Psoas muscle (tissue), 8 donors: ENCODE data around the gene XAGE3. TPM values are rescaled to one million over a fixed set of nuclear protein-coding genes. Genes with fewer than 3 reads are reported as not detected.

Experiments
- ATAC-seq, 4 donors: fragments of 200-7000 bp; cut with Tn5 transposase; one replicate each; pipeline ENCODE4 v1.9.1; 2020; ENCODE audit warnings: moderate library complexity in 3 of 4, mild to moderate bottlenecking in 2 of 4
- DNase-seq, 2 donors: peaks; one replicate each; pipeline ENCODE4 v3.0.0-alpha.2; 2020
- H3K27ac ChIP-seq: fragments of 200-600 bp; one replicate; pipeline ENCODE4 v1.8.0; 2022
- H3K27me3 ChIP-seq, 3 donors: fragments of 200-600 bp in 1 of 3; one replicate each; pipeline versions ENCODE4 v1.6.1 to v1.8.0; 2013 to 2022; ENCODE audit warnings: low read length in 2 of 3, mild to moderate bottlenecking in 2 of 3, moderate library complexity in 1 of 3; ENCODE audit not compliant: insufficient read depth in 3 of 3
- H3K36me3 ChIP-seq, 2 donors: fragments of 200-600 bp in 1 of 2; one replicate each; pipeline versions ENCODE4 v1.6.1 to v1.8.0; 2013 to 2022; ENCODE audit warnings: low read depth in 1 of 2, mild to moderate bottlenecking in 1 of 2, moderate library complexity in 1 of 2; ENCODE audit not compliant: insufficient read depth in 1 of 2
- H3K4me1 ChIP-seq: fragments of 200-600 bp; one replicate; pipeline ENCODE4 v1.8.0; 2022
- H3K4me3 ChIP-seq: fragments of 200-600 bp; one replicate; pipeline ENCODE4 v1.8.0; 2022; ENCODE audit warnings: mild to moderate bottlenecking
- H3K9me3 ChIP-seq: fragments of 200-600 bp; one replicate; pipeline ENCODE4 v1.8.0; 2022
- CTCF ChIP-seq: fragments of 200-600 bp; IDR thresholded peaks from one replicate; pipeline ENCODE4 v1.8.0; 2022; ENCODE audit warnings: antibody characterized with exemption
- WGBS, 3 donors: extraction: QIAGEN DNeasy Blood & Tissue Kit; methylation state at CpG; one replicate each; pipeline versions ENCODE4 v1.1.6 to v1.1.7; 2013; 5-methylcytosine and 5-hydroxymethylcytosine counted together
- intact Hi-C, 2 donors: fragments of 100-400 bp; cut with DNase I; formaldehyde crosslinking; loops; one replicate each; pipeline versions ENCODE4 v1.11.0 to v1.14.2; 2022
- polyA plus RNA-seq, 3 donors: library from polyadenylated mRNA; stranded (reverse); fragments of 200-250 nt; gene quantifications; one replicate each; pipeline ENCODE4 v1.2.3, GENCODE V29; 2013
- total RNA-seq, 4 donors: library from RNA; stranded (reverse); fragmentation: NEBNext Ultra II Directional in 2 of 4; extraction: Animal tissue kit (Norgen Biotek cat#: 25700) in 2 of 4; gene quantifications; one replicate each; pipeline versions ENCODE4 v1.2.1 to v1.2.4, GENCODE V29; 2021 to 2023
- donor health status: healthy with polysubstance abuse.
- donor health status: DM: no; HTN: no; CAD: no; lungs with moderate emphysema.
- donor health status: Bipolar disorder and iron deficiency.
- donor health status: healthy.
- donor health status: DM: yes; HTN: yes; CAD: no.
- donor health status: DM: no; HTN: no; CAD: no.
- donor health status: DM: no; HTN: no; CAD: no.
- donor health status: DM: yes; HTN: yes; CAD: no.

XAGE3 gene
- total and polyA plus RNA-seq, 7 donors: 0.55 TPM; not detected in 6

GRCh38 chrX:52830551-52830950, 37.3 kb downstream of the XAGE3 start:
- no peak for DNase-seq
- TF ChIP-seq CTCF: no peak
- Histone ChIP-seq H3K36me3 (no peaks in the 10 kb centered on the region), H3K4me3 (no peak overlapping the region), H3K9me3 (no peaks in the 10 kb centered on the region), H3K27ac (no peak overlapping the region), H3K27me3 (peaks cover 0 to 21% (median 0%) of the 10 kb centered on the region in 3 donors), H3K4me1 (no peaks in the 10 kb centered on the region)
- intact Hi-C loops: no loop called here
- WGBS, 3 donors: 29 to 46% (median 44%) methylated on average over 3 of the region's 3 CpGs
- ATAC-seq: no peak

DNA sequence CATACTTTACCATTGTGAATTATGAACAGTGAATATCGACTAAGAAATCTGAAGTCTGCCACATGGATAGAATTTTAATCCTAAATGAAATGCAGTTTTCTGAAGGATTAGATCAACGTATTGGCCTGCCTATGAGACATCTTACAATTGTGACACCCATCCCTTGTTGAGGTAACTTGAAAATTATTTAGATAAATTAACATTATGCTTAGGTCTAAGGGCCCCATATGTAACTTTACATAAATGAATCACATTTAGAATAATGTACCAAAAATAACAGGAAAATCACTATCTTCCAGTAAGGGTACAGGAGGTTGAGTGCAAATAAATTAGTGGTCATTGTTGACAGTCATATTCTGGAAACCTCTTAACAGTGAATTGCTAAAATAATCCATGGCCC, 43.3 kb downstream of the XAGE3 start:
- WGBS, 3 donors: 29 to 66% (median 61%) methylated on average over 2 of the region's 2 CpGs
- DNase-seq (no peak), ATAC-seq (no peak)
- Histone ChIP-seq H3K36me3 (no peaks in the 10 kb centered on the region), H3K4me3 (no peak overlapping the region), H3K27ac (no peak overlapping the region), H3K4me1 (no peaks in the 10 kb centered on the region), H3K9me3 (no peaks in the 10 kb centered on the region), H3K27me3 (peaks cover 0 to 14% (median 0%) of the 10 kb centered on the region in 3 donors)
- intact Hi-C loops: no loop called here
- TF ChIP-seq CTCF: no peak

DNA sequence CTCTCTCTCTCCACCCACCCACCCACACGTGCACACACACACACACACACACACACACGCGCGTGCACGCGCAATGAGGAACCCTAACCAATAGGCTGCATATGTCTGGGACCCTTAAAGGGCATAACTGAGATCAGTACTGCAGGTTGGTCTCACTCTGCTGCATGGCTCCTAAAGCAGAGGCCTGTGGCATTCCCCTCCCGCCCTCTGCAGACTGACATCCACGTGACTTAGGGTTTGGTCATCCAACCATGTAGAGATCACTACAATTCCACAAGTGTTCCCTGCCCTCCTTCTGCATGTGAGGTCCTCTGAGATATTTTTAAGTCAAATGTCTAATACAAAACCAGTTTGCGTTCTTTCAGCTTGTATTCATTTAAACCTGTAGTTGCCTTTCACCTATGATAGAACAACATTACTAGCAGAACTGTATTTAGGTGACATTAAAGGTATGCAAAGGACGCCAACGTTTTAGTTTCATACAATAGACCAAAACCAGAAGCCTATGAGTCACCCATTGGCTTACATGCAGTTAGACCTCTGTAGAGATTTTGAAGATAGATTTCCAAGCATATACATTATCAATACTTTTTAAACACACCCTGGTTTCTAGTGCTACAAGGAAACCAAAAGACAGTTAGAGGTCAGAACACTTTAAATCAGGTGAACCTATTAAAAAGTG, 46.7 kb downstream of the XAGE3 start:
- intact Hi-C loops: no loop called here
- Histone ChIP-seq H3K36me3 (no peaks in the 10 kb centered on the region), H3K9me3 (no peaks in the 10 kb centered on the region), H3K4me3 (no peak overlapping the region), H3K27me3 (peaks cover 0 to 39% (median 0%) of the 10 kb centered on the region in 3 donors), H3K4me1 (no peaks in the 10 kb centered on the region), H3K27ac (no peak overlapping the region)
- ATAC-seq (no peak), DNase-seq (no peak)
- 71 to 85% (median 79%) methylated on average over 10 to 11 of the region's 11 CpGs for WGBS, 3 donors
- no peak for TF ChIP-seq CTCF

GRCh38 chrX:52819788-52820187, 48.1 kb downstream of the XAGE3 start:
- no peaks in the 10 kb centered on the region for H3K36me3 ChIP-seq
- peaks cover 0 to 45% (median 0%) of the 10 kb centered on the region in 3 donors for H3K27me3 ChIP-seq
- DNase-seq (no peak), ATAC-seq (no peak)
- 68 to 81% (median 77%) methylated on average over 4 of the region's 4 CpGs for WGBS, 3 donors
- H3K4me3 ChIP-seq: no peak overlapping the region
- no peak overlapping the region for H3K27ac ChIP-seq
- H3K4me1 ChIP-seq: no peaks in the 10 kb centered on the region
- TF ChIP-seq CTCF: no peak
- intact Hi-C loops: no loop called here
- H3K9me3 ChIP-seq: no peaks in the 10 kb centered on the region

Other genes starting within 250 kb of the XAGE3 start
- not detected for gene SSX7, start 213.2 kb downstream of the XAGE3 start, total RNA-seq
- not detected for gene SSX7, start 213.2 kb downstream of the XAGE3 start, polyA plus RNA-seq
- gene SSX2, start 160.9 kb downstream of the XAGE3 start, total RNA-seq: not detected
- not detected for gene SSX2, start 160.9 kb downstream of the XAGE3 start, polyA plus RNA-seq
- not detected for gene SSX2B, start 116.8 kb downstream of the XAGE3 start, total RNA-seq
- gene SSX2B, start 116.8 kb downstream of the XAGE3 start, polyA plus RNA-seq: not detected
- gene SPANXN5, start 70.7 kb downstream of the XAGE3 start, total RNA-seq: not detected
- not detected for gene SPANXN5, start 70.7 kb downstream of the XAGE3 start, polyA plus RNA-seq
- not detected for gene XAGE5, start 56.8 kb downstream of the XAGE3 start, total RNA-seq
- gene XAGE5, start 56.8 kb downstream of the XAGE3 start, polyA plus RNA-seq: not detected
- 1 to 10 TPM; 1.1 to 2.7 (median 2.3) TPM for gene FAM156B, start 29.2 kb upstream of the XAGE3 start, total RNA-seq
- 1 to 10 TPM; 1.6 to 5.4 (median 2.7) TPM for gene FAM156B, start 29.2 kb upstream of the XAGE3 start, polyA plus RNA-seq
- gene FAM156A, start 90.4 kb upstream of the XAGE3 start, total RNA-seq: 1 to 10 TPM; 3.4 to 8.6 (median 6.2) TPM
- 1 to 10 TPM; 4.0 to 9.9 (median 5.3) TPM for gene FAM156A, start 90.4 kb upstream of the XAGE3 start, polyA plus RNA-seq
- under 1 TPM; 0.13 to 0.34 (median 0.20) TPM for gene GPR173, start 180.7 kb upstream of the XAGE3 start, total RNA-seq
- under 1 TPM; 0.03 to 0.16 (median 0.08) TPM for gene GPR173, start 180.7 kb upstream of the XAGE3 start, polyA plus RNA-seq
- 10 to 100 TPM; 20.0 to 56.4 (median 28.1) TPM for gene TSPYL2, start 214.3 kb upstream of the XAGE3 start, total RNA-seq
- gene TSPYL2, start 214.3 kb upstream of the XAGE3 start, polyA plus RNA-seq: 10 to 100 TPM in 2 of 3 donors, 1 to 10 TPM in 1; 9.2 to 45.2 (median 23.2) TPM
- gene KANTR, start 226.1 kb upstream of the XAGE3 start, total RNA-seq: 1 to 10 TPM; 3.4 to 8.2 (median 4.8) TPM
- 1 to 10 TPM in 2 of 3 donors, under 1 TPM in 1; 0.89 to 5.2 (median 1.5) TPM for gene KANTR, start 226.1 kb upstream of the XAGE3 start, polyA plus RNA-seq